Epithelial cell of proximal tubule (primary cell): ENCODE measurements around the gene APBB2. TPM values are rescaled to one million over a fixed set of nuclear protein-coding genes. Genes with fewer than 3 reads are reported as not detected.

Source experiments
- DNase-seq: peaks from one replicate; pipeline ENCODE4 v3.0.0-alpha.2; 2011; ENCODE audit warnings: low read depth
- H3K4me3 ChIP-seq: 2 replicates; pipeline ENCODE4 v1.5.1; 2011; ENCODE audit warnings: low read depth, mild to moderate bottlenecking, low read length
- total RNA-seq: library from RNA; depleted of rRNA; stranded (reverse); fragments of >200 nt; gene quantifications from 2 replicates; pipeline ENCODE4 v1.2.3, GENCODE V29; 2015
- TF ChIP-seq, protein P1 (sequence below): conservative IDR thresholded peaks from 2 replicates; pipeline ENCODE4 v1.5.1; 2012; ENCODE audit warnings: low read depth, mild to moderate bottlenecking, low read length

APBB2 gene
- total RNA-seq, 1 donor from 2014 or later = 27.9 TPM

DNA sequence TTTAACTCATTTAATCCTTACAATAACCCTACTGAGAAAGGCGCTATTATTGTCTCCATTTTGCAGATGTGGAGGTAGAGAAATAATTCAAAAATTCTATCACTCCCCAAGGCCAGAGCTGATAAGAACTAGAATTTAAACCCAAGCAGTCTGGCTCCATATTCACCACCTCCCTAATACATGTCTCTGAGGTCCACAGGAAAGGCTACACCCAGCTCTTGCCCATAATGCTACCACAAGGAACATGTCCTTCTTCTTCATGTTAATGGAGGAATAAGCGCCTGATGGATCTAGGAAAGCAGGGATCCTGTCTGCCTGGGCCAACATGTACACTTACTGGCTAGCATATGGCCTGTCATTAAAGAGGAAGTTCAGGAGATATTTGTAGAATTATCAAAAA lies 16.3 kb downstream of the APBB2 start:
- H3K4me3 ChIP-seq = no peak overlapping the region
- no peak for DNase-seq
- TF ChIP-seq, protein P1, sequence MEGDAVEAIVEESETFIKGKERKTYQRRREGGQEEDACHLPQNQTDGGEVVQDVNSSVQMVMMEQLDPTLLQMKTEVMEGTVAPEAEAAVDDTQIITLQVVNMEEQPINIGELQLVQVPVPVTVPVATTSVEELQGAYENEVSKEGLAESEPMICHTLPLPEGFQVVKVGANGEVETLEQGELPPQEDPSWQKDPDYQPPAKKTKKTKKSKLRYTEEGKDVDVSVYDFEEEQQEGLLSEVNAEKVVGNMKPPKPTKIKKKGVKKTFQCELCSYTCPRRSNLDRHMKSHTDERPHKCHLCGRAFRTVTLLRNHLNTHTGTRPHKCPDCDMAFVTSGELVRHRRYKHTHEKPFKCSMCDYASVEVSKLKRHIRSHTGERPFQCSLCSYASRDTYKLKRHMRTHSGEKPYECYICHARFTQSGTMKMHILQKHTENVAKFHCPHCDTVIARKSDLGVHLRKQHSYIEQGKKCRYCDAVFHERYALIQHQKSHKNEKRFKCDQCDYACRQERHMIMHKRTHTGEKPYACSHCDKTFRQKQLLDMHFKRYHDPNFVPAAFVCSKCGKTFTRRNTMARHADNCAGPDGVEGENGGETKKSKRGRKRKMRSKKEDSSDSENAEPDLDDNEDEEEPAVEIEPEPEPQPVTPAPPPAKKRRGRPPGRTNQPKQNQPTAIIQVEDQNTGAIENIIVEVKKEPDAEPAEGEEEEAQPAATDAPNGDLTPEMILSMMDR = no peak

DNA sequence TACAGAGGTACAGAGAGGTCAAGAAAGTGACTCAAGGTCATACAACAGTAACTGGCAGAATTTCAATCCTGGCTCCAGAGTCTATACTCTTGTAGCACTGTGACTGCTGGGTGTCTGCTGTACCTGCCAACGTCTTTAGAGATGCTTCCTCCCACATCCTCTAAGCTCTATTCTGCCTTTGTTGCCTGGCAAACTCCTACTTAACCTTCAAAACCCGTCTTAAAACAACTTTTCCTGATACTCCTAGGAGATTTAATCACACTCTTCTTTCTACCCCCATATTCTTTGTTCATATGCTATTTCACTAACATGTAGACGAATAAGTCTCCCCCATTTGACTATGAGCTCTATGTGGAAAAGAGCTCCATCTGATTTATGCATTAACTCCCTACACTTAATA lies 16.8 kb downstream of the APBB2 start:
- no peak overlapping the region for H3K4me3 ChIP-seq
- TF ChIP-seq, protein P1 = no peak
- DNase-seq = no peak

DNA sequence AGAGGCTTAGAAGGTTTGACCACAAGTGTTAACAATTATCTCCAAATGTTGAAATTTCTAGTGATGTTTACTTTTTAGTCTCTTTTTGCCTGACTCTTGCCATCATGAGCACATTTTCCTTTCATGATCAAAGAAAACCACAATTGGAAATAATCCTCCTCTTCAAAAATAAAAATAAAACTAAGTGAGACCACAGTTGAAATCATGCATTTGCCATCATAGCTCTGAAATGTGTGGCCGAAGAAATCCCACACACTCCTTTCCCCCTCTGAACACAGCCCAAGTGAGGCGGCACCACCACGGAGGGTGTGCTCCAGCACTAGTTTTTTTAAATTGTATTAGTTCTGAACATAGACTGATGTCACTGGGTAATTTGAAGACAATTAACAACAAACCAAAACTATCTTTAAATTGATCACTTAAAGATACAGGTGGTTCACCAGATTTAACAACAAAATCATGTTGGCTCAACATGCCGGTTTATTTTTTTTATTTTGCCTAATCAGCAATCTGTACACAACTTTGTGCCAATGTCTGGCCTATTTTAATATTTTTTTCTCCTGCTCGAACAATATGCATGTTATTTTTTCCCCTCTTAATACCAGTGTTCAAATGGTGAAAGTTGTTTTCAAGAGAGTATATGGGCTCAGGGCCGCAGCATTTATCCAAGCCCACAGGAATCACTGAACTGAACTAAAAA lies 17.6 kb downstream of the APBB2 start:
- H3K4me3 ChIP-seq = no peak overlapping the region
- TF ChIP-seq, protein P1 = no peak

DNA sequence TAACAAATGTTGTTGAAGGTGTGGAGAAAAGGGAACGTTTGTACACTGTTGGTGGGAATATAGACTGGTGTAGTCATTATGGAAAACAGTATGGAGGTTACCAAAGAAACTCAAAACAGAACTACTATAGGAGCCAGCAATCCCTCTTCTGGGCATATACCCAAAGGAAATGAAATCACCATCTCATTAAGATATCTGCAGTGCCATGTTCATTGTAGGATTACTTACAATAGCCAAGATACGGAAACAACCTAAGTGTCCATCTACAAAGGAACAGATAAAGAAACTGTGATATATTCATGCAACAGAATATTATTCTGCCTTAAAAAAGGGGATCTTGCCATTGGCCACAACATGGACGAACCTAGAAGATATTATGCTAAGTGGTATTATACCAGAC lies 22.2 kb downstream of the APBB2 start:
- no peak for DNase-seq

More for the DNA sequence above, 17.6 kb downstream of the APBB2 start:
- no peak for DNase-seq

DNA sequence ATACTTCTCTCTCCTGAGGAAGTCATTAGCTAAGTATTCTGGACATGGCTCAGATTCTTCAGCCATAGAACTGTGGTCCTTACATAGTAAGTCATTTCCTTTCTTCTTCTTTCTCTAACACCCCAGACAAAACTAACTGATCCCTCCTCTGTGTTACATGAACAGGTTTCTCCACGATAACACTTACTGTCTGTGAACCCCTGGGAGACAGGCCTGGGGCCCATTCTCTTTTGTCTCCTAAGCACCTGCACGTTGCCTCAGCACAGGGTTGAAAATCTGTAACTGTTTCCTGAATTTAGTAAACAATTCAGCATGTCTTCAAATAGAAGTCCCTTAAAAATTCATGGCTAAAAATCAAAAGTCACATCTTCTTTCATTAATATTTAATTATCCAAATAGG lies 24.7 kb downstream of the APBB2 start:
- TF ChIP-seq, protein P1 = no peak
- DNase-seq = no peak
- no peak overlapping the region for H3K4me3 ChIP-seq

More for the DNA sequence above, 22.2 kb downstream of the APBB2 start:
- no peak overlapping the region for H3K4me3 ChIP-seq
- TF ChIP-seq, protein P1 = no peak

DNA sequence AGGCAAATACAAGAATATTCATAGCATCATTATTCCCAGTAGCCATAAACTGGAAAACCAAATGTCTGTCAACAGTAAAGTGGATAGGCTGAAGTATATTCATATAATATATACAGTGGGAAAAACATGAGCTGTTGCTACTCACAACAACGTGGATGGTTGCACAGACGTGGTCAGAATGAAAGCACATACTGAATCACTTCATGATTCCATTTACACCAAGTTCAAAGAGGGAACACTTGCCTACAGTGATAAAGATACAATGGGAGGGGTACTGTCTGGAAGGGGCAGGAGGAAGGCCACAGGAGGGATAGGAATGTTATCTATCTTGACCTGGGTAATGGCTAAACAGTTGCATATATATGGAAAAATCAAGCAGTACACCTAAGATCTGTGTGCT lies 25.3 kb downstream of the APBB2 start:
- DNase-seq = no peak

More for the DNA sequence above, 25.3 kb downstream of the APBB2 start:
- no peak overlapping the region for H3K4me3 ChIP-seq
- TF ChIP-seq, protein P1 = no peak
